HepG2 (cell line): ENCODE measurements around the gene NAV2. TPM values are rescaled to one million over a fixed set of nuclear protein-coding genes. Genes with fewer than 3 reads are reported as not detected.

Experiments
- ATF7-NPFF ChIP-seq: sonication (generic); formaldehyde crosslinking; IDR thresholded peaks from 2 replicates; pipeline ENCODE4 v1.8.1; 2023; ENCODE audit warnings: mild to moderate bottlenecking, low read depth, missing genetic modification reagents, moderate library complexity
- BCL6 ChIP-seq: IDR thresholded peaks from 2 replicates; pipeline ENCODE4 v1.6.1; 2016; ENCODE audit warnings: missing genetic modification reagents, missing compliant biosample characterization
- FUBP1 ChIP-seq: sonication (generic); formaldehyde crosslinking; IDR thresholded peaks from 2 replicates; pipeline ENCODE4 v1.5.1; 2020; ENCODE audit warnings: missing genetic modification reagents, mild to moderate bottlenecking, borderline replicate concordance
- MIER2 ChIP-seq: IDR thresholded peaks from 2 replicates; pipeline ENCODE4 v1.6.1; 2016; ENCODE audit warnings: missing biosample characterization, missing genetic modification reagents
- PAXIP1 ChIP-seq: sonication (generic); formaldehyde crosslinking; conservative IDR thresholded peaks from 2 replicates; pipeline ENCODE4 v1.4.0; 2020; ENCODE audit warnings: mild to moderate bottlenecking, missing genetic modification reagents, moderate library complexity
- SAP130 ChIP-seq: IDR thresholded peaks from 2 replicates; pipeline ENCODE4 v1.6.1; 2016; ENCODE audit warnings: low read depth
- ZBTB40 ChIP-seq, 2 experiments: fragments of 450-650 bp in 1 of 2; sonication (generic) in 1 of 2; formaldehyde crosslinking in 1 of 2; IDR thresholded peaks; 2 replicates each; pipeline versions ENCODE4 v1.6.1 to v1.8.0; 2016 to 2022; ENCODE audit warnings: antibody characterized with exemption in 1 of 2, mild to moderate bottlenecking in 1 of 2, missing genetic modification reagents in 1 of 2
- ZMAT5 ChIP-seq: sonication (generic); formaldehyde crosslinking; IDR thresholded peaks from 2 replicates; pipeline ENCODE4 v1.5.0; 2020; ENCODE audit warnings: mild to moderate bottlenecking, low read depth, missing genetic modification reagents, borderline replicate concordance
- ZNF83 ChIP-seq: sonication (generic); formaldehyde crosslinking; IDR thresholded peaks from 2 replicates; pipeline ENCODE4 v1.4.0; 2020; ENCODE audit warnings: missing genetic modification reagents, mild to moderate bottlenecking, borderline replicate concordance
- polyA plus RNA-seq, 8 experiments: library from polyadenylated mRNA; depleted of rRNA in 3 of 8; stranded (reverse) in 7 of 8; unstranded in 1 of 8; fragments of >200 nt; fragmentation: Illumina TruSeq in 4 of 8; extraction: Trizol in 4 of 8; gene quantifications; 2 replicates each; pipeline versions ENCODE4 v1.2.1 to v1.2.3, GENCODE V29; 2011 to 2016; ENCODE audit warnings: low read depth in 4 of 8, missing spikeins in 1 of 8, mixed read lengths in 1 of 8; ENCODE audit not compliant: insufficient read depth in 1 of 8
- total RNA-seq, 5 experiments: library from RNA; depleted of rRNA; stranded (reverse); fragments of >200 nt; fragmentation: Illumina TruSeq; extraction: Trizol; gene quantifications; 2 replicates each; pipeline ENCODE4 v1.2.3, GENCODE V29; 2016; ENCODE audit warnings: low read depth in 1 of 5

NAV2 gene
- total and polyA plus RNA-seq, 2 of the 13 experiments (the other 11 are each of a cell fraction or from before 2014, with no cell fraction given): 9.3 to 34.6 TPM

GRCh38 chr11:20000351-20001134, 287.9 kb downstream of the NAV2 start (continued):
- TF ChIP-seq ZMAT5 (CRISPR knock-in tag) (no peak), PAXIP1 (CRISPR knock-in tag) (peak; percentile 77), MIER2 (CRISPR knock-in tag) (peak; percentile 47; the same call in 1 of the 2 replicates), ATF7-NPFF (no peak), ZBTB40 (IDR thresholded peaks at IDR 0.05) (no peak), ZBTB40 (CRISPR knock-in tag; IDR thresholded peaks at IDR 0.05) (no peak), SAP130 (CRISPR knock-in tag) (peak; percentile 71; the same call in 1 of the 2 replicates), FUBP1 (CRISPR knock-in tag) (0 out of 2 replicates have a peak, but pooled peaks have one; percentile 52), ZNF83 (no peak), BCL6 (CRISPR knock-in tag) (peak; percentile 64; the same call in 1 of the 2 replicates)
